Glutamatergic neuron (in vitro differentiated cells): ENCODE data around the gene GFM1. TPM values are rescaled to one million over a fixed set of nuclear protein-coding genes. Genes with fewer than 3 reads are reported as not detected.

Experiments used
- DNase-seq: peaks from one replicate; pipeline ENCODE4 v3.0.0; 2022
- H3K27ac Mint-ChIP-seq: one replicate; pipeline ENCODE4 v1.8.0; 2020; ENCODE audit warnings: mild to moderate bottlenecking, mixed read lengths, inconsistent platforms; ENCODE audit not compliant: unreplicated experiment
- H3K27me3 Mint-ChIP-seq: one replicate; pipeline ENCODE4 v1.8.0; 2020; ENCODE audit warnings: mild to moderate bottlenecking, moderate library complexity, mixed read lengths, inconsistent platforms; ENCODE audit not compliant: unreplicated experiment
- H3K36me3 Mint-ChIP-seq: one replicate; pipeline ENCODE4 v1.8.0; 2020; ENCODE audit warnings: mild to moderate bottlenecking, mixed read lengths, inconsistent platforms; ENCODE audit not compliant: unreplicated experiment
- H3K4me1 Mint-ChIP-seq: one replicate; pipeline ENCODE4 v1.8.0; 2020; ENCODE audit warnings: mild to moderate bottlenecking, low read depth, mixed read lengths, inconsistent platforms; ENCODE audit not compliant: unreplicated experiment
- H3K4me3 Mint-ChIP-seq: one replicate; pipeline ENCODE4 v1.8.0; 2020; ENCODE audit warnings: mild to moderate bottlenecking, mixed read lengths, inconsistent platforms; ENCODE audit not compliant: unreplicated experiment
- H3K9me3 Mint-ChIP-seq: one replicate; pipeline ENCODE4 v1.8.0; 2020; ENCODE audit warnings: mild to moderate bottlenecking, moderate library complexity, mixed read lengths, inconsistent platforms; ENCODE audit not compliant: unreplicated experiment
- total RNA-seq: library from RNA; stranded (reverse); fragmentation: NEBNext Ultra II Directional; extraction: Animal tissue kit (Norgen Biotek cat#: 25700); gene quantifications from one replicate; pipeline ENCODE4 v1.2.1, GENCODE V29; 2021; ENCODE audit not compliant: unreplicated experiment
- TF ChIP-seq, protein P1 (sequence below): fragments of 200-600 bp; sonication (generic); IDR thresholded peaks from one replicate; pipeline ENCODE4 v1.5.0; 2021; ENCODE audit not compliant: partially characterized antibody, unreplicated experiment

Gene GFM1
- total RNA-seq, 1 donor from 2014 or later = 61.4 TPM

DNA sequence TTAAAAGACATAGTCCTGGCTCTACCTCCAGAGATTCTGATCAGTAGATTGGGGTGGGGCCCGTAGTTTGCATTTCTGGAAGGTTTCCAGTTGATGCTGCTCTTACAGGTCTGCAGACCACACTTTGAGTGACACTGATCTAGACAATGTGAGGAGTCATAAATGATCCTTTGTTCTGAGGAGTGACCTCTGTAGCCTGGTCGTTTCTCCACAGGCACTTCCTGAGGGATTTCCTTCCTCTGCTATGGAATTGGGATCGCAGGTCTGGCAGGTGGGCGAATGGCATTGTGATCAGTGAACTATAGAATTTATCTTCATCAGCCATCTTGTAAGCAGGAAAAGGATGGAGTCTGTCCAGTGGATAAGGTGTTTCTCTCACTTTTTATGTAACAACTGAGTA, 5.5 kb downstream of the GFM1 start:
- H3K36me3 Mint-ChIP-seq = no peaks in the 10 kb centered on the region
- H3K4me3 Mint-ChIP-seq = no peak overlapping the region
- peaks cover under 1% of the 10 kb centered on the region for H3K27me3 Mint-ChIP-seq
- H3K27ac Mint-ChIP-seq = no peak overlapping the region
- no peaks in the 10 kb centered on the region for H3K9me3 Mint-ChIP-seq
- no peak for DNase-seq
- TF ChIP-seq, protein P1, sequence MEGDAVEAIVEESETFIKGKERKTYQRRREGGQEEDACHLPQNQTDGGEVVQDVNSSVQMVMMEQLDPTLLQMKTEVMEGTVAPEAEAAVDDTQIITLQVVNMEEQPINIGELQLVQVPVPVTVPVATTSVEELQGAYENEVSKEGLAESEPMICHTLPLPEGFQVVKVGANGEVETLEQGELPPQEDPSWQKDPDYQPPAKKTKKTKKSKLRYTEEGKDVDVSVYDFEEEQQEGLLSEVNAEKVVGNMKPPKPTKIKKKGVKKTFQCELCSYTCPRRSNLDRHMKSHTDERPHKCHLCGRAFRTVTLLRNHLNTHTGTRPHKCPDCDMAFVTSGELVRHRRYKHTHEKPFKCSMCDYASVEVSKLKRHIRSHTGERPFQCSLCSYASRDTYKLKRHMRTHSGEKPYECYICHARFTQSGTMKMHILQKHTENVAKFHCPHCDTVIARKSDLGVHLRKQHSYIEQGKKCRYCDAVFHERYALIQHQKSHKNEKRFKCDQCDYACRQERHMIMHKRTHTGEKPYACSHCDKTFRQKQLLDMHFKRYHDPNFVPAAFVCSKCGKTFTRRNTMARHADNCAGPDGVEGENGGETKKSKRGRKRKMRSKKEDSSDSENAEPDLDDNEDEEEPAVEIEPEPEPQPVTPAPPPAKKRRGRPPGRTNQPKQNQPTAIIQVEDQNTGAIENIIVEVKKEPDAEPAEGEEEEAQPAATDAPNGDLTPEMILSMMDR = no peak
- H3K4me1 Mint-ChIP-seq = no peaks in the 10 kb centered on the region

DNA sequence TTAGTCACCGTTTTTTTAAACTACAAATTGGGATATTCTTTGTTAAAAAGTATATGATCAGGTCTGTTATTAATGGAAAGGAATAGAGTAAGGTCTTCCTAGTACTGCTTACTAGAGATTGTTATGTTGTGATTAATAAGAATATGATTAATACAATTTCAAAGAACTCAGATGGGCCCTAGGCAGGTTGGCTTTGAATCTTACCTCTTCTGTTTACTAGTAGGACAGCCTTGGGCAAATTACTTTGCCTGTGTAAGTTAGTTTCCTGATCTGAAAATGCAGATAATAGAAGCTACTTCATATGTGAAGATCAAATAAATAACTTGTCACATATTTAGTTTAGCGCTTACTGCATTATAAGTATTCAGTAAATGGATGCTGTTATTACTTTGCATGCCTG, 6.9 kb downstream of the GFM1 start:
- Mint-ChIP-seq H3K27ac (no peak overlapping the region), H3K4me3 (no peak overlapping the region), H3K36me3 (no peaks in the 10 kb centered on the region), H3K4me1 (no peaks in the 10 kb centered on the region), H3K9me3 (no peaks in the 10 kb centered on the region), H3K27me3 (peaks cover 2% of the 10 kb centered on the region)
- no peak for DNase-seq
- TF ChIP-seq, protein P1 = no peak

DNA sequence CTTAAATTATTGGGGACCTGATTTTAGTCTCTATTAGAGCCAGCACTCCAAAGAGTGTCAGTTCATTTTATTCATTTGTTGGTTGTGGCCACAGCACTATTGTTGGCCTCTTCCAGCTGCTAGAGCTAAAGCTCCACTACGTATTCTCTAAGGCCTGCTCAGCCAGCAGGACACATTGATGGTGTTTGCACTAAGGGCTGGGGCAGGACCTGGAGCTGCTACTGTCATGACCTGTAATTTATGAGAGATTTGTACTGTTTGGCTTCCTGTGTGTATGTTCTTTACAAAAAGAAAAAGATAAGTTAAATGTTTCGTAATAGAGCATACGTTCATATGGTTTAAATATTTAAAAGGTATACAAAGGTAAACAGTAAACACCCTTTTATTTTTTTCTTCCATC, 8.1 kb downstream of the GFM1 start:
- TF ChIP-seq, protein P1 = no peak
- no peak for DNase-seq
- Mint-ChIP-seq H3K27ac (no peak overlapping the region), H3K27me3 (peaks cover 2% of the 10 kb centered on the region), H3K4me1 (no peaks in the 10 kb centered on the region), H3K36me3 (no peaks in the 10 kb centered on the region), H3K9me3 (no peaks in the 10 kb centered on the region), H3K4me3 (no peak overlapping the region)

DNA sequence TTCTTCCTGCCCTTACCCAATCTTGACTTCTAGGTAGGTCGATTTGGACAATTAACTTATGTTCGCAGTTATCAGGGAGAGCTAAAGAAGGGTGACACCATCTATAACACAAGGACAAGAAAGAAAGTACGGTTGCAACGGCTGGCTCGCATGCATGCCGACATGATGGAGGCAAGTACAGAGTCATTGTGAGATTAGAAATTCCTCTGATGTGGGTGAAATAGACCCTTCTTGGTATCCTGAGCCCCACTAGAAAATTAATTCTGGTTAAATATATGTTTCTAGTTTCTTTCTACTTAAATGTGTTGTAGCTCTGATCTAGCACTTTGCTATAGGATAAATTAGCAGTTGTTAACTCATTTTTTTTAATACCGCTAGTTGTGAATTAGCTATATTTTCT, 14.6 kb downstream of the GFM1 start:
- no peak for DNase-seq
- peaks cover 2% of the 10 kb centered on the region for H3K27me3 Mint-ChIP-seq
- TF ChIP-seq, protein P1 = no peak
- no peaks in the 10 kb centered on the region for H3K9me3 Mint-ChIP-seq
- no peak overlapping the region for H3K27ac Mint-ChIP-seq
- no peaks in the 10 kb centered on the region for H3K4me1 Mint-ChIP-seq
- H3K4me3 Mint-ChIP-seq = no peak overlapping the region
- H3K36me3 Mint-ChIP-seq = no peaks in the 10 kb centered on the region

DNA sequence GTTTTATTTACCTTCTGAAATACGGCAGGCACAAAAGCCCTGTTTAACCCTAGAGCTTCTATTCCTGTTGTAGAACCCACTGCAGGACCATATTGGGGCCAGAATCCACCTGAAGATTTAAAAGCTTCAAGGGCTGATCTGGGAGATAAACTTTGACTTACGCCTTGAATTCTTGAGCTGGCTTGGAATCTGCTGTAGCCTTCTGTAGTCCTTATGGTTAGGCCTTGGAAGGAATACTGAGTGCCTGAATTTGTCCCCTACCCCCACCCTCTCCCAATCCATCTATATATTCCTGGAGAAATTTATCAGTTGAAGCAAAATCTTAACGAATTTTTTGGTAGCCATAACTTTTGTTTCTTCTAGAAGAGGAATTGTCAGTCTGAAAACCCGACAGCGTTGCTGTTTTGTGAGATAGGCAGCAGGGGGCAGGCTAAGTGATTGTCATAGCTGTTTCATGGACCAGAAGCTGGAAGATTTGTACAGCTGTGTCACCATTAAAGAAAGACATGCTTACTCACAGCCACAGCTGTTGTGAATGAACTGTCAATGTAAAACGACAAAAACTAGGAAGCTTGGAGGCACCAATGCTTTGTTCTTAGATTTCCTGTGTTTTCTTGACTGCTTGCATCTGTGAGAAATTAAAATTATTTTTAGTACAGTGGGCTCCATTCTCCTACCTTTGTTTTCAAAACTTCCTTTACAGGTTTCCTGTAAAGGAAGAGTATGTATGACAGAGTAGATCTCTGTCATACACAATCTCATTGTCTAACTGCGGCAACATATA, 15.3 kb downstream of the GFM1 start:
- TF ChIP-seq, protein P1 = peak; percentile 72
- peak; percentile 69 for DNase-seq
- Mint-ChIP-seq H3K4me3 (no peak overlapping the region), H3K36me3 (no peaks in the 10 kb centered on the region), H3K4me1 (no peaks in the 10 kb centered on the region), H3K27me3 (peaks cover 2% of the 10 kb centered on the region), H3K9me3 (no peaks in the 10 kb centered on the region), H3K27ac (no peak overlapping the region)
